ENCODE data around the gene ERC2.

ERC2 gene

DNA sequence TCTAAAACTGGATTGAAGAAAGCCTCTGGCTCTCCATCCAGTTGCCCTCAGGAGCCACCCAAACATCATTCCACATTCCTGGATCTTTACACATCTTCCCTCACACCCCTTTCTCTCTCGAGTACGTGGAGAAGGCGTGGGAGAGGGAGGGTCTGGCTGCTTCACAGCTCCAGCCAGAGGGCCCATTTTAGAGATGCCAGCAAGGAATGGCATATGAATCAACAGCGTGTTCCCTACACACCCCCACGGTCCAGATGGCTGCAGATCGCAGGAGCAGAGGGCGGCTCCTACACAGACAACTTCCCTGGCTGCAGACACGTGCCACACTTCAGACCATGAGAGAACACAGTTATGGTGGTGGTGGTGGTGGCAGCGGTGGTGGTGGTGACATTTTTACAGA, 280.1 kb downstream of the ERC2 start:
- H3K4me3 ChIP-seq (ENCODE audit: low read depth, low read length), result no peak overlapping the region
- TF ChIP-seq, protein P1, sequence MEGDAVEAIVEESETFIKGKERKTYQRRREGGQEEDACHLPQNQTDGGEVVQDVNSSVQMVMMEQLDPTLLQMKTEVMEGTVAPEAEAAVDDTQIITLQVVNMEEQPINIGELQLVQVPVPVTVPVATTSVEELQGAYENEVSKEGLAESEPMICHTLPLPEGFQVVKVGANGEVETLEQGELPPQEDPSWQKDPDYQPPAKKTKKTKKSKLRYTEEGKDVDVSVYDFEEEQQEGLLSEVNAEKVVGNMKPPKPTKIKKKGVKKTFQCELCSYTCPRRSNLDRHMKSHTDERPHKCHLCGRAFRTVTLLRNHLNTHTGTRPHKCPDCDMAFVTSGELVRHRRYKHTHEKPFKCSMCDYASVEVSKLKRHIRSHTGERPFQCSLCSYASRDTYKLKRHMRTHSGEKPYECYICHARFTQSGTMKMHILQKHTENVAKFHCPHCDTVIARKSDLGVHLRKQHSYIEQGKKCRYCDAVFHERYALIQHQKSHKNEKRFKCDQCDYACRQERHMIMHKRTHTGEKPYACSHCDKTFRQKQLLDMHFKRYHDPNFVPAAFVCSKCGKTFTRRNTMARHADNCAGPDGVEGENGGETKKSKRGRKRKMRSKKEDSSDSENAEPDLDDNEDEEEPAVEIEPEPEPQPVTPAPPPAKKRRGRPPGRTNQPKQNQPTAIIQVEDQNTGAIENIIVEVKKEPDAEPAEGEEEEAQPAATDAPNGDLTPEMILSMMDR (IDR thresholded peaks at IDR 0.05; ENCODE audit: low read depth, low read length), result no peak

DNA sequence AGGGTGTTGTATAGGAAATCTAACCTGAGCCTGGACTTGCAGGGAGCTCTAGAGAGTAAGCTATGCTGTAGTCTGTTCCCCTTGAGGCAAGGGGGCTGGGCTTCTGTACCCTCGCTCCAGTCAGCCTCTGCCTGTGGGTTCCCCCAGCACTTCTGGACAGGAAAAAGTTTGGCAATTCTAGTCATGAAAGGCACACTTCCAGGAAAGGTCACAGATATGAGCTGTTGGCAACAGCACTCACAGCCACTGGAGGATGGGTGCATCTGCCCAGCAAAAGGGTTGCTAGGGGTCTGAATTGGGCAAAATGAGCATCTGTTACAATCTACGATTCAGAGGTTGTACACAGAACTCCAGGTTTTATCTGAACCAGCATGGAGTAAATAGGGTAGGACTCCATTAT, 281.2 kb downstream of the ERC2 start:
- TF ChIP-seq, protein P1 (IDR thresholded peaks at IDR 0.05; ENCODE audit: low read depth, low read length), result no peak
- no peak overlapping the region for H3K4me3 ChIP-seq (ENCODE audit: low read depth, low read length)

DNA sequence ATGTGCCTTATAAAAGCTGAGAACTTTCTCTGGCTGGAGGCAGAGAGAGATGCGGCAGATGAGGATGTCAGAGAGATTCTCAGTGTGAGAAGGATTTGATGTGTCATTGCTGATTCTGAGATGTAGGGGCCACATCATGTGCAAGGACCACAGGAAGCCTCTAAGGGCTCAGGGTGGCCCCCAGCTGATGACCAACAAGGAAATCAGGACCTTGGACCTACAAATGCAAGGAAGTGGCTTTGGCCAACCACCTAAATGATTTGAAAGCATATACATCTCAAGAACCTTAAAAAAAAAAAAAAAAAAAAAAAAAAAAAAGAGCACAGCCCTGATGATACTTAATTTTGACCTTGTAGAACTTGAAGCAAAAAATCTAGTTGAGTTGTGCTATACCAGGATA, 282.4 kb downstream of the ERC2 start:
- TF ChIP-seq, protein P1 (IDR thresholded peaks at IDR 0.05; ENCODE audit: low read depth, low read length), result no peak
- H3K4me3 ChIP-seq (ENCODE audit: low read depth, low read length), result no peak overlapping the region

DNA sequence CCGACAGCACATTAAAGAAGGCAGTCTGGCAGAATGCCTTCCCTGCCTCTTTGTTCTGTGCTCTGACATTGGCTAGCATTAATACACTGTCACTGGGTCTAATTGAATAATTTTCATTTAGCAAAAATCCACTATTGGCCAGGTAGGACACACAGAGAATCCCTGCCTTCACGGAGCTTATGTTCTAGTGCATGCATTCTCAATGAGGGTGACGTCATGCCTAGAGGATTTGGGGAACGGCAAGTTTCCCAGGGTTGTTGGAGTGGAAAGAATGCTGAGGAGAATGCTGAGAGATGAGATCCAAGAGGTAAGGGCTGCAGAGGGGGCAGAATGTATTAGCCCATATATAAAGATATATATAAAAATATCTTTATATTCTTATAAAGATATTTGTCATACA, 284.7 kb downstream of the ERC2 start:
- TF ChIP-seq, protein P1 (IDR thresholded peaks at IDR 0.05; ENCODE audit: low read depth, low read length), result no peak
- no peak overlapping the region for H3K4me3 ChIP-seq (ENCODE audit: low read depth, low read length)

DNA sequence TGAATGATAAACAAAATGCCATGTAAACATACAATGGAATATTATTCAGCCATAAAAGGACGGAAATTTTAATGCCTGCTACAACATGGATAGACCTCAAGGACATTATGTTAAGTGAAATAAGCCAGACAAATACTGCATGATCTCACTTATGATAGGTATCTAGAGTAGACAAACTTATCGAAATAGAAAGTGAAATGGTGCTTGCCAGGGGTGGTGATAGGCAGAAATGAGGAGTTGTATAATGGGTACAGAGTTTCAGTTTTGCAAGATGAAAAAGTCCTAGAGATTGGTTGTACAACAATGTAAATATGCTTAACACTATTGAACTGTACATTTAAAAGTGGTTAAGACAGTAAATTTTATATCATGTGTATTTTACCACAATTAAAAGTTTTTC, 287.8 kb downstream of the ERC2 start:
- TF ChIP-seq, protein P1 (IDR thresholded peaks at IDR 0.05; ENCODE audit: low read depth, low read length), result no peak
- no peak overlapping the region for H3K4me3 ChIP-seq (ENCODE audit: low read depth, low read length)

DNA sequence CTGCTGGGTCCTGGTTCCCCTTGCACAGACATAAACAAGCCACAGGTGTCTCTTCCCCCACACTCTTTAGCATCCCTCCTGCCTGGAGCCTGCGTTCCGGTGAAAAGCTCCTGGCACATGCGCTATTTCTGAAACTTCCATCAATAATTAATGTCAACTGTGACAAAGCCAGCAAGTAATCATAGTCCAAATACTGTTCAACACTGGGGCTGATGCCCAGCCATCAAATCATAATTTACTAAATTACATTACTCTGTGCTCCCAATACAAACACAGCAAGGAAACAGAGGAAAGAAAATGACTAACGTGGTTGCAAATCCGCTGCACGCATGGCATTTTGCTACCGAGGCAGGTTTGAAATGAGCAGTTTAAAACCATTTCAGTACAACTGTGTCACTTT, 294.7 kb downstream of the ERC2 start:
- H3K4me3 ChIP-seq (ENCODE audit: low read depth, low read length), result no peak overlapping the region

DNA sequence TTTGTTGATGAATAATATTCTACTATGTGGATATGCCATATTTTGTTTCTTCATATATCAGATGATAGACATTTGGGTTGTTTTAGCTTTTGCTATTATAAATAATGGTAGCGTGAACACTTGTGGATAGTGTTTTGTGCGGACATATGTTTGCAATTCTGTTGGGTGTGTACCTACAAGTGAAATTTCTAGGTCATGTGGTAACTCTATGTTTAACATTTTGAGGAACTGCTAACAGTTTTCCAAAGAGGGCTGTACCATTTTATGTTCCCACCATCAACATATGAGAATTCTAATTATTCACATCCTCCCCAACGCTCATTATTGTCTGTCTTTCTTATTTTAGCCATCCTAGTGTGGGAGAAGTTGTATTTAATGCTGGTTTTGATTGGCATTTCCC, 303.8 kb downstream of the ERC2 start:
- no peak overlapping the region for H3K4me3 ChIP-seq (ENCODE audit: low read depth, low read length)
- TF ChIP-seq, protein P1 (IDR thresholded peaks at IDR 0.05; ENCODE audit: low read depth, low read length), result no peak

More for the DNA sequence above, 294.7 kb downstream of the ERC2 start:
- TF ChIP-seq, protein P1 (IDR thresholded peaks at IDR 0.05; ENCODE audit: low read depth, low read length), result no peak

All from WI38 (cell line).